ENCODE measurements around the gene ZBTB6.

- TF ChIP-seq PATZ1 (CRISPR knock-in tag; IDR thresholded peaks at IDR 0.05; ENCODE audit: borderline replicate concordance) = no peak
- TF ChIP-seq TOX (CRISPR knock-in tag; IDR thresholded peaks at IDR 0.05; ENCODE audit: borderline replicate concordance) = no peak
- TF ChIP-seq CSRNP3 (CRISPR knock-in tag; IDR thresholded peaks at IDR 0.05) = no peak
- no peak for TF ChIP-seq OSR1 (CRISPR knock-in tag; IDR thresholded peaks at IDR 0.05)
- TF ChIP-seq SNAI2 (CRISPR knock-in tag; IDR thresholded peaks at IDR 0.05) = no peak
- TF ChIP-seq ARNTL (CRISPR knock-in tag; IDR thresholded peaks at IDR 0.05; ENCODE audit: borderline replicate concordance, low read depth) = no peak
- TF ChIP-seq ESRRG (CRISPR knock-in tag; IDR thresholded peaks at IDR 0.05) = no peak
These were observed 37.9 kb upstream of the ZBTB6 start for GRCh38 chr9:122951056-122951455.

All from SK-N-SH treated with all-trans-retinoic acid at 6 μM for 48 hours (cell line).